Fibroblast of villous mesenchyme (primary cell): Measurements from ENCODE around the gene ZNF511. TPM values are rescaled to one million over a fixed set of nuclear protein-coding genes. Genes with fewer than 3 reads are reported as not detected.
A peak's percentile ranks its signal among the peaks of the same experiment; 100 is the strongest.

Experiments
- DNase-seq: peaks from one replicate; pipeline ENCODE4 v3.0.0-alpha.2; 2010; ENCODE audit warnings: low read depth
- H3K4me3 ChIP-seq: 2 replicates; pipeline ENCODE4 v1.5.1; 2011; ENCODE audit warnings: low read depth, mild to moderate bottlenecking, low read length
- CTCF ChIP-seq: IDR thresholded peaks from 2 replicates; pipeline ENCODE4 v1.5.1; 2012; ENCODE audit warnings: low read depth, mild to moderate bottlenecking, low read length; ENCODE audit not compliant: insufficient read depth
- total RNA-seq: library from RNA; depleted of rRNA; stranded (reverse); fragments of >200 nt; gene quantifications from 2 replicates; pipeline ENCODE4 v1.2.3, GENCODE V29; 2012

Gene ZNF511
- total RNA-seq = 21.2 and 27.1 TPM in 2 replicates

- peak; percentile 16 for TF ChIP-seq CTCF
- peak within 1 kb of the TSS; percentile 83 for H3K4me3 ChIP-seq
- DNase-seq = peak; percentile 82
These were observed at the start of gene ZNF511, which contains the start of gene TUBGCP2 for GRCh38 chr10:133308421-133309099. Gene ZNF511, plus strand, starts transcription at chr10:133308914. Its CDS starts 30 bp downstream, at chr10:133308944. Gene TUBGCP2, minus strand, starts transcription at chr10:133308872. Its CDS starts 5,931 bp downstream, at chr10:133302941.

- DNase-seq = no peak
- H3K4me3 ChIP-seq = no peak overlapping the region
- TF ChIP-seq CTCF = no peak
These were observed 49.1 kb upstream of the ZNF511 start for GRCh38 chr10:133259602-133259989.

GRCh38 chr10:133260895-133261725 lies 47.6 kb upstream of the ZNF511 start:
- H3K4me3 ChIP-seq = peak overlapping the region; percentile 55
- TF ChIP-seq CTCF = no peak
- DNase-seq = peak; percentile 36

GRCh38 chr10:133261726-133262325 lies 46.9 kb upstream of the ZNF511 start:
- no peak for TF ChIP-seq CTCF
- DNase-seq = peak; percentile 66
- H3K4me3 ChIP-seq = peak overlapping the region; percentile 55

- DNase-seq = no peak
- no peak overlapping the region for H3K4me3 ChIP-seq
- no peak for TF ChIP-seq CTCF
These were observed 46.0 kb upstream of the ZNF511 start for GRCh38 chr10:133262696-133263095.

GRCh38 chr10:133263674-133264073 lies 45.0 kb upstream of the ZNF511 start:
- no peak for TF ChIP-seq CTCF
- no peak for DNase-seq
- no peak overlapping the region for H3K4me3 ChIP-seq
